CD4-positive, CD25-positive, alpha-beta regulatory T cell (primary cell): ENCODE results near the gene TRPC4. TPM values are rescaled to one million over a fixed set of nuclear protein-coding genes. Genes with fewer than 3 reads are reported as not detected.

Source experiments
- ATAC-seq, 2 donors: fragments of 150-1000 bp; cut with Tn5 transposase; one replicate each; pipeline ENCODE4 v1.10.0; 2021; ENCODE audit warnings: low read depth in 2 of 2, moderate number of reproducible peaks in 2 of 2, moderate library complexity in 1 of 2
- DNase-seq, 3 donors: peaks; one replicate each; pipeline versions ENCODE4 v3.0.0 to v3.0.0-alpha.2; 2012 to 2022; ENCODE audit warnings: mixed read lengths in 1 of 3
- H3K27ac ChIP-seq: one replicate; pipeline ENCODE4 v1.7.0; 2013; ENCODE audit warnings: mild to moderate bottlenecking, low read length; ENCODE audit not compliant: insufficient read depth, poor library complexity, severe bottlenecking
- H3K27me3 ChIP-seq: one replicate; pipeline ENCODE4 v1.7.0; 2013; ENCODE audit warnings: low read length; ENCODE audit not compliant: control insufficient read depth, insufficient read depth
- H3K36me3 ChIP-seq: one replicate; pipeline ENCODE4 v1.7.0; 2013; ENCODE audit warnings: mild to moderate bottlenecking, low read length, moderate library complexity; ENCODE audit not compliant: control insufficient read depth, insufficient read depth
- H3K4me1 ChIP-seq: 2 replicates; pipeline ENCODE4 v1.7.0; 2013; ENCODE audit warnings: mild to moderate bottlenecking, low read length; ENCODE audit not compliant: insufficient read depth, control insufficient read depth, poor library complexity, severe bottlenecking
- H3K4me3 ChIP-seq: one replicate; pipeline ENCODE4 v1.7.0; 2013; ENCODE audit warnings: low read depth, mild to moderate bottlenecking, low read length, moderate library complexity
- H3K9me3 ChIP-seq, 2 experiments: 1 replicate in 1 of 2; 2 replicates in 1 of 2; pipeline ENCODE4 v1.7.0; 2013; ENCODE audit warnings: low read length in 2 of 2, mild to moderate bottlenecking in 1 of 2, moderate library complexity in 1 of 2; ENCODE audit not compliant: control insufficient read depth in 2 of 2
- H3K27ac Mint-ChIP-seq, 3 donors: one replicate each; pipeline ENCODE4 v1.8.0; 2020 to 2022; ENCODE audit warnings: mild to moderate bottlenecking in 3 of 3, mixed read lengths in 3 of 3, moderate library complexity in 2 of 3
- H3K27me3 Mint-ChIP-seq: one replicate; pipeline ENCODE4 v1.8.0; 2022; ENCODE audit warnings: mild to moderate bottlenecking, mixed read lengths
- H3K36me3 Mint-ChIP-seq: one replicate; pipeline ENCODE4 v1.8.0; 2020; ENCODE audit warnings: mixed read lengths
- H3K4me1 Mint-ChIP-seq, 4 donors: one replicate each; pipeline ENCODE4 v1.8.0; 2020 to 2022; ENCODE audit warnings: mixed read lengths in 4 of 4, mild to moderate bottlenecking in 1 of 4
- H3K4me3 Mint-ChIP-seq, 4 donors: one replicate each; pipeline ENCODE4 v1.8.0; 2020 to 2022; ENCODE audit warnings: mild to moderate bottlenecking in 4 of 4, mixed read lengths in 4 of 4, moderate library complexity in 3 of 4
- H3K9me3 Mint-ChIP-seq, 7 donors: one replicate each; pipeline ENCODE4 v1.8.0; 2020 to 2022; ENCODE audit warnings: mixed read lengths in 7 of 7, mild to moderate bottlenecking in 3 of 7, moderate library complexity in 2 of 7
- polyA plus RNA-seq, 4 donors: library from polyadenylated mRNA; unstranded; fragments of 300-500 nt; fragmentation: Illumina TruSeq; gene quantifications; one replicate each; pipeline ENCODE4 v1.2.3, GENCODE V29; 2021
- total RNA-seq: library from RNA; stranded (reverse); gene quantifications from one replicate; pipeline ENCODE4 v1.2.3, GENCODE V29; 2022

TRPC4 gene
- total and polyA plus RNA-seq, 5 donors from 2014 or later, result not detected

DNA sequence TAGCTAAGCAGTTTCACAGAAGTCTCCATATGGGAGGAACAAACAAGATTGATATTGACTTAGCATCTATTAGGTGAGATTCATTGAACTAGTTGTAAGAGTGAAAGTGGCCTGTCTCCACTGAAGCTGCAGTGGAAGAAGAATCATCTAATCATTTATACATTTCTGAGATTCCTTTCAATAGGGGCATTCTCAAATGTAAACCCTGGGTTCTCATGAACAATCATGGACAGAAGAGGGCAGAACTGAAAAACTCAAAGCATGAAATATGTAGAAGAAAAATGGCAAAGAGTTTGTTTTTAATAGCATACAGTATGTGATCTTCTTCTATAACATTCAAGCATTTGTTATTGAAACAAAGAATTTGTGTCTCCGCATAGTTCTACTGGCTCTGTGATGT is 253.4 kb downstream of the TRPC4 start:
- ATAC-seq, result no peak
- Mint-ChIP-seq H3K4me3 (no peak overlapping the region), H3K9me3 (peaks cover 0 to 6% (median 2%) of the 10 kb centered on the region in 7 donors), H3K36me3 (no peaks in the 10 kb centered on the region), H3K4me1 (no peaks in the 10 kb centered on the region), H3K27ac (no peak overlapping the region), H3K27me3 (no peaks in the 10 kb centered on the region)
- Histone ChIP-seq H3K27ac (no peak overlapping the region), H3K27me3 (no peaks in the 10 kb centered on the region), H3K4me3 (no peak overlapping the region), H3K9me3 (no peaks in the 10 kb centered on the region), H3K36me3 (no peaks in the 10 kb centered on the region), H3K4me1 (no peaks in the 10 kb centered on the region)
- DNase-seq, result no peak

DNA sequence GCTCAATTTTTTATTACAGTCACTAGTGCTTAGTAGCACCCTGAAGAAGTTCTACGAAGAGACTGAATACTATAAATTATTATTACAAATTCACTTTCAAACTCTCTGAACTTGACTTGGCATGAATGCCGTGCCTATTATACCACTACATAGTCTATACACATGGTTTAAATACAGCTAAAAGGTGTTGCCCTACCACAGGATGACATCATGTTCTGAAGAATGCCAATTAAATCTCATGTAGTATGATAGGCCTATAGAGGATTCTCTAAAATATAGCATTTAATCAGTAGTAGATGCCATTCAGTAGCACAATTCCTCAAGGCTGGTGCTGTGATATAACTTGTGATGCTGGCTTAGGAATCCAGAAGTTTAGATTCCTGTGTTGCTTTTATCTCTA is 254.3 kb downstream of the TRPC4 start:
- no peaks in the 10 kb centered on the region for H3K9me3 ChIP-seq
- ATAC-seq, result no peak
- no peaks in the 10 kb centered on the region for H3K4me1 ChIP-seq

DNA sequence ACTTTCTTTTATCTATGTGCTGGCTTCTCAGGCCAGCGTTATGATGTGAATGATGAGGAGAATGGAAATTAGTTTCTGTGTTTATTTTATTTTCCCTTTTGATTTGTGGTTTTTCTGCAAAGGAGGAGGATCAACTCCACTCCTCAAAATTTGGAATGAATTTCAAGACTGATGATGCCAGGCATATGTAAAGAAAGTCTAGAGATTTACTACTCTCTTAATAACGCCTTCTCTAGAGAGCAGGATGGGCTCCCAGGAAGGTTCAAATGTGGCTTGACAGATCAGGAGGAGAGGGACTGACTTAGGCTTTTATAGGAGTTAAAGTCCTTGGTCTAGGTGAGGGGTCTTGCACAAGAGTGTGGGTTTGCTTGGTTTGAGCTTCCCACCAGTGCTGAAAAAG is 255.9 kb downstream of the TRPC4 start:
- H3K36me3 Mint-ChIP-seq, result no peaks in the 10 kb centered on the region
- DNase-seq, result no peak

More for the DNA sequence above, 254.3 kb downstream of the TRPC4 start:
- Mint-ChIP-seq H3K9me3 (peaks cover 0 to 4% (median 0%) of the 10 kb centered on the region in 7 donors), H3K4me1 (no peaks in the 10 kb centered on the region), H3K27me3 (no peaks in the 10 kb centered on the region), H3K27ac (no peak overlapping the region), H3K4me3 (no peak overlapping the region), H3K36me3 (no peaks in the 10 kb centered on the region)
- Histone ChIP-seq H3K36me3 (no peaks in the 10 kb centered on the region), H3K27ac (no peak overlapping the region), H3K27me3 (no peaks in the 10 kb centered on the region), H3K4me3 (no peak overlapping the region)
- DNase-seq, result no peak

DNA sequence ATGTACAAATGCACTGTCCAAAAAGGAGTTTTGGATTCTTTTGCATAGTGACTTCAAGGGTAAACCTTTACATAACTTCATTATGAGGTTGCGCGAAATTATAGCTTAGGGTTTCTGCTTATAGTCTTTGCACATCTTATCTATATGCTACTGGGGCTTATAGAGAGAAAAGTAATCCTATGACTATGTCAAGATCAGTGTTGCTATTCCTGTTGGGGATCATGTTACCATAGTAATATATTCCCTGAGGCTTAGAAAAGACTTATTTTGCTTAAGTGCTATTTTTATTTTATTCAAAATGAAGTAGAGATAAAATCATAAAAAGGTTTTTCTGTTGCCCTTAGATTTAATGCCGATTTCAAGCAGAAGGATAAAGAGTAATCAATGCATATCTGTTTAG is 256.3 kb downstream of the TRPC4 start:
- DNase-seq, result no peak
- H3K4me1 ChIP-seq, result no peaks in the 10 kb centered on the region
- no peak overlapping the region for H3K27ac ChIP-seq
- no peaks in the 10 kb centered on the region for H3K4me1 Mint-ChIP-seq
- H3K27ac Mint-ChIP-seq, result no peak overlapping the region
- H3K9me3 Mint-ChIP-seq, result peaks cover 0 to 4% (median 0%) of the 10 kb centered on the region in 7 donors
- H3K4me3 ChIP-seq, result no peak overlapping the region
- H3K36me3 Mint-ChIP-seq, result no peaks in the 10 kb centered on the region
- no peak overlapping the region for H3K4me3 Mint-ChIP-seq
- no peaks in the 10 kb centered on the region for H3K9me3 ChIP-seq
- ATAC-seq, result no peak
- H3K27me3 Mint-ChIP-seq, result no peaks in the 10 kb centered on the region
- no peaks in the 10 kb centered on the region for H3K27me3 ChIP-seq
- H3K36me3 ChIP-seq, result no peaks in the 10 kb centered on the region

More for the DNA sequence above, 255.9 kb downstream of the TRPC4 start:
- H3K4me1 ChIP-seq, result no peaks in the 10 kb centered on the region
- no peak overlapping the region for H3K4me3 Mint-ChIP-seq
- no peaks in the 10 kb centered on the region for H3K4me1 Mint-ChIP-seq
- no peak overlapping the region for H3K4me3 ChIP-seq
- no peaks in the 10 kb centered on the region for H3K9me3 ChIP-seq
- peaks cover 0 to 4% (median 0%) of the 10 kb centered on the region in 7 donors for H3K9me3 Mint-ChIP-seq
- no peaks in the 10 kb centered on the region for H3K27me3 Mint-ChIP-seq
- no peak overlapping the region for H3K27ac ChIP-seq
- H3K27me3 ChIP-seq, result no peaks in the 10 kb centered on the region
- ATAC-seq, result no peak
- H3K36me3 ChIP-seq, result no peaks in the 10 kb centered on the region
- H3K27ac Mint-ChIP-seq, result no peak overlapping the region

DNA sequence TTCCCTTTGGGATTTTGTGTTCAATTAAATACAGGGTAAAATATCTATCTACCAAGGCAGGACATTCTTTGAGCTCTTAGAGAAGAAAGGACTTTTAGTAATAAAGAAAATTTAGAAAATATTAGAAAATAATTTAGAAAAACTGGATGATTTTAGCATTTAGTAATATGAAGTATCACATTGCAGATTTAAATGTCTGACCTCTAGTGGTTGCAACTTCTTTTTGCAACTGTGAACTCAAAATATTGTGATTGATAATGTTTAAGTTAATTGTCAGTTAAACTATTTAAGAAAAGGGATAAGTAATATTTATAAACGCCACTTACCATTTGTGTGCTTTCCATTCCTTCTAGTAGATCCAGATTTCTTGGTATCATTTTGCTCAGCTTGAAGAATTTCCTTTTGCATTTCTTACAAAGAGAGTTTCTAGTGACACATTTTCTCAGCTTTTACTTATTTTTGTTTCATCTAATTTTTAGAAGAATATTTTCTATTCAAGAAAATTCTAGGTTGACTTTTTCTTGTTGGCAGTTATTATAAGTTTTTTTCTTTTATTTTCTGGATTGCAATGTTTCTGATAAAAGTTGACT is 260.7 kb downstream of the TRPC4 start:
- Histone ChIP-seq H3K4me1 (no peaks in the 10 kb centered on the region), H3K27me3 (no peaks in the 10 kb centered on the region), H3K27ac (no peak overlapping the region), H3K9me3 (no peaks in the 10 kb centered on the region), H3K36me3 (no peaks in the 10 kb centered on the region), H3K4me3 (no peak overlapping the region)
- DNase-seq (no peak), ATAC-seq (no peak)
- Mint-ChIP-seq H3K27me3 (no peaks in the 10 kb centered on the region), H3K36me3 (no peaks in the 10 kb centered on the region), H3K4me1 (no peaks in the 10 kb centered on the region), H3K9me3 (peaks cover 0 to 15% (median 5%) of the 10 kb centered on the region in 7 donors), H3K27ac (no peak overlapping the region), H3K4me3 (no peak overlapping the region)

DNA sequence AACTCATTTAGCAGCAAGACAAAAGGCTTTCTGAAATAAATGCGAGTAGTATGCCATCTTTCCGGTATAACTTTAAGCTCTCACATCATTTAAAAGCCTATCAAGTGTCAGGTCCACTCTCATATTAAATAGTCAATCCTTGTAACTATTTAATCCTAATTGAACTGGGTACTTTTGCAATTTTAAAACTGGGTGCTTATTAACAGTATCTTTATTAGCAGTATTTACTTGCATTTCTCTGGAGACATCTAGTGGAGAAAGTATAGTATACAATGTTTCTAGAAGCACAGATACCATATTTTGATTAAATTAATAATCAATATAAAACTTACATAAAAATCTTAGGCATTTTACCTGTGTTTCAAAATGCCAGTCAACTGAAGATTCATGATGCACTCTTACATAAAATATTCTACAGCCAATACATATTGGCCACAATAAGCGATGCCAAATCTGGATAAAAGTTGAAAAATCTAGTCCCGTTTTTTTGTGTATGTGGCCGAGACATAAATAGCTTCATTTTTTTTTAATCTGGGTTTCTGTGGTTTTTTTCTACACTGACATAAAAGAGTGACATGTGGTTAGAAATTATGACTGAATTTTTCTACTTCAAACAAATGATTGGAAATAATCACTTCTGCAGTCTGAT is 266.7 kb downstream of the TRPC4 start:
- Mint-ChIP-seq H3K4me3 (no peak overlapping the region), H3K36me3 (no peaks in the 10 kb centered on the region), H3K27me3 (no peaks in the 10 kb centered on the region), H3K27ac (no peak overlapping the region), H3K9me3 (peaks cover 0 to 13% (median 4%) of the 10 kb centered on the region in 7 donors), H3K4me1 (no peaks in the 10 kb centered on the region)
- no peaks in the 10 kb centered on the region for H3K4me1 ChIP-seq
- ATAC-seq (no peak), DNase-seq (no peak)
- H3K27ac ChIP-seq, result no peak overlapping the region
- no peaks in the 10 kb centered on the region for H3K36me3 ChIP-seq
- H3K27me3 ChIP-seq, result no peaks in the 10 kb centered on the region
- no peak overlapping the region for H3K4me3 ChIP-seq
- H3K9me3 ChIP-seq, result no peaks in the 10 kb centered on the region

DNA sequence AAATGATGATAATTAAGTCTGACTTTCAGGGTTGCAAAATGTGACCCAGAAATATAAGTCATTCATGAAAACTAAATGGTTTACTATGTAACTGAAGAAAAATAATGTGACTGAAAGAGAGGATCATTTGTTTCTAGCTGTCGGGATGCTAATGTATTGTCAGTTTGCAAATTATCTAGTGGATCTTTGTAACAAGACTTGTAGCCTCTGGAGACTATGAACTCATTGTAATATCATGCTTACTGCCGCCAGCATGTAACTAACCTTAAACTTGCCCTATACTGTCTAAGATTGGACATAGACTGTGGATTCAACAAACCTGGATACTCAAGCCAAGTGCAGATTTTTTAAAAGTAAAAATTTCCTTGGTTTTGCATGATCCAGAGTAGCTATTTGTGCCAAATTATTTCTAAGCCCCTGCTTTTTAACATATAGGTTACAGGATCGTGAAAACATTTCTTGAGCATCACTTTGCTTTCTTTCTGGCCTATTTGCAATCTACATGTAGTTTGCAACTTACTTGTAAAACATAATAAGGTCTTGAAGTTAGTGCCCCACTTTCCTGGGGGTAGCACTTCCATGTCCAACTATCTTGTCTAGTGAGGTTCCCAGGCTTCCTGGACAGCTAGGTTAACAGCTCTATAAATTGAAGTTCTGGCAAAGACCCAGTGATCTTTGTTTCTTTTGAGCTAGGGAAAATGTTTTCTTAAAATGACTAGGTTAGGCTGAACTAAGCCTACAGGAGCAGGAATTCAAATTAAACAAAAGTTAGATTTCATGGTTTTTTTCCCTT is 267.7 kb downstream of the TRPC4 start:
- ATAC-seq (no peak), DNase-seq (no peak)
- H3K36me3 ChIP-seq, result no peaks in the 10 kb centered on the region
- no peaks in the 10 kb centered on the region for H3K9me3 ChIP-seq
- Mint-ChIP-seq H3K36me3 (no peaks in the 10 kb centered on the region), H3K4me3 (no peak overlapping the region), H3K9me3 (peaks cover 0 to 6% (median 3%) of the 10 kb centered on the region in 7 donors), H3K27ac (no peak overlapping the region), H3K4me1 (no peaks in the 10 kb centered on the region), H3K27me3 (no peaks in the 10 kb centered on the region)
- H3K4me1 ChIP-seq, result no peaks in the 10 kb centered on the region
- no peak overlapping the region for H3K27ac ChIP-seq
- no peaks in the 10 kb centered on the region for H3K27me3 ChIP-seq
- H3K4me3 ChIP-seq, result no peak overlapping the region
